EL (cell line): ENCODE results near the gene AGRN.
"Not testable (repeated sequence)": the region's sequence is repeated elsewhere in the genome, so short reads cannot be mapped to it uniquely, and the experiment has no call there.

Source experiments
- DNase-seq: peaks from one replicate; pipeline ENCODE4 v3.0.0-alpha.2; 2016

Gene AGRN

GRCh38 chr1:1001057-1001783, 18.7 kb upstream of the AGRN start:
- DNase-seq = peak; percentile 36

DNA sequence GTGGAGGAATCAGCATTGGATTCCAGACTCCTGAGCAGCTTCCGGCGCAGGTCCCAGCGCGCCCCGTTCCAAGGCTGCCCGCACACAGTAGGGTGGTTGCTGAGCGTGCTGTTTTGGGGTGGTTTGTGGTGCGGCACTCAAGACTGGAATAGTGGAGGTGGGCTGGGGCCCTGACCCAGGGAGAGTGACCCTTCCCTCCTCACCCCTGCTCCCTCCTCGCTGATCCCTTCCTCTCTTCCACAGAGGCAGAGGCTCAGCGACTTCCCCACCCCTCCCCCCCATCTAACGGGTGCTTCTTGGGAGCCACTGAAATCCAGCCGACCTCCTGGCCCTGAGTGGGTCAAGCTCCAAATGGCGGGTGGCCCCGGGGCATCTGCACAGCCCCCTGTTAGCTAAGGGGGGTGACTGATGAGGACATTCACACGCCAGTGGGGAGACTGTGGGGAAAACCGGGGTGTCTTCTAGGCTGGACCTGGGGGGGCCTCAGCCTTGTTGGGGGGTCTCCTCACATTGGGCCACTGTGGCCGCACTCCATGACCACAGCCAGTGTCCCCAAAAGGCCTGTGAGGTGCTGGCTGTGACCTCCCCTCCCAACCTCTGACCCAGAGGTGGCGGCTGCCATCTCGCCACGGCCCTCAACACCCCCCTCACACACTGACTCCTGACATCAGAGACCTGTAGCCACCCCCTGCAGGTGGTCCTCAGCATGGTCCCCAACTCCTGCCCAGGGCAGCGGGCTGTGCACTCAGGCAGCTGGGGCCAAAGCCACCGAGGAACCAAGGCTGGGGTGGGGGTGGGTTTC, 16.1 kb upstream of the AGRN start:
- no peak for DNase-seq

DNA sequence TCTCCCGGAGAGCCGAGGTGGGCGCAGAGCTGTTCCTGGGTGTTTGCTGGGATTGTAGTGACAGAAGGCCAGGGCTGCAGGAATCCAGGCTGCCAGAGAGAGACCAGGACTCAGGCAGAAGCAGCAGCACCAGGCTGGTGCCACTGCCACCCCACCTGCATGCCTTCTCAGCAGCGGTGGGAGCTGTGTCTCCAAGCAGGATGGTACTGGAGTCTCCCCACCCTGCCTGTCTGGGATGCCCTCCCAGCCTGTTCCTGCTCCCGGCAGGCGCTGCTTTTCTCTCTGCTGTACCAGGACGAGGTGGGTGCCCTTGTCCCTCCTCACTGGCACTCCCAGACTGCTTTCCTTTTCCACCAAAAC, 15.5 kb upstream of the AGRN start:
- no peak for DNase-seq

DNA sequence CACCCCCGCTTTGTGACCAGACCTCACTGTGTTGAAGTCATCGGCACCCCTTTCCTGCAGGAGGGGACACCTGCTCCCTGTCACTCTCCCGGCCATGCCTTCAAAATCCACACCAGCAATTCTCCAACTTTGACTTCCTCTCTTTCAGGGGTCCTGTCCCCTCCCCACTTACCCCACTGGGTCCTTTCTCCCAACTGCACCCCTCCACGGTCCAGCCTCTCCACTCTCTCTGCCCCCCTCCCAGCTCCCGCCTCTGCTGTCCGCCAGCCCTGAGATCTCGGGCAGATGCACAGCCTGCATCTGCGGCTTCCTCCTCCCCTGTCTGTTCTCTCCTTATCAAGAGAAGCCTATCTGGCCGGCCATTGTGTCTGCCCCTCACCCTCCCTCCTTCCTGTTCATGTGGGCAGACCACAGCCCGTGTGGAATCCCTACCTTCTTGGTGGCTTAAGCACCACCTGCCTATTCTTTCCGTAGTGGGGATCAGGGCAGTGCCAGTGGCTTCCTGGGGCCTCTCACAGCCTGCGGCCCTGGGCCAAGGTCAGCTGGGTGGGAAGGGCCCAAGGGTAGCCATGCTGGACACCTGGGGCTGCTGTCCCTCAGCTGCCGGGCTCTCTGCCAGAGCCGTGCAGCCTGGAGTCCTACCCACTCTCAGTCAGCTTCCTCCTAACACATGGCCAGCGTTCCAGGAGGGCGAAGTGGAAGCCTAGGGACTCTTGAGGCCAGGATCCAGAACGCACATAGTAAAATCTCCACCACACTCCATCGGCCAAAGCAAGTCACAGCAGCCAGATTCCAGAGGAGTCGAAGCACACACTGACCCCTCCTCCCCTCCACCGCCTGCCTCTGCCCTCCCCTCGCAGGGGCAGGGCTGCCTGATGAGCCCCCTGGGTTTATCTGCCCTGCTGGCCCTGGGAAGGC, 14.9 kb upstream of the AGRN start:
- peak; percentile 75 for DNase-seq

DNA sequence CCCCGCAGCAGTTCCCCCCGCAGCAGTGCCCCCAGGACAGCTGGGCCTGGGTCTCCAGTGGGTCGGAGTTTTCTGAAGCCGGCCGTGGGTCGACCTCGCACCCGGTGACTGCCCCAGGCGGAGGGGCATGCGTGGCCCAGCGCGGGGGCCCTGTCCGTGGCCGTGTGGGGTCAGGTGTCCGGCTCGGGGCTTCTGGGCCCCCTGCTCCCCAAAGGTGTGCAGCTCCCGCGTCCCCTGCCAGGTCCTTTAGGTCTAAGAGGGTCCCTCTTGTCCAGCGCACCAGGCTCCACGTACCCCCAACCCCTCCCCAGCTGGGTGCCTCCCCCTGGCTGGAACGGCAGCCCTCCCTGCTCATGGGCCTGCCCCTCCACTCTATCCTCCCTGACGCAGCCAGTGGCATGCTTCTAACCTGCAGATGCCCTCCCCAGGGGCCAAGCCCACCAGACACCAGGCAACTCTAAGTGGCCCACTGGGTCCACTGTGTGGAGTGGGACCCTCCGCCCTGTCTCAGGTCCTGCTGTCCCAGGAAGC, 14.1 kb upstream of the AGRN start:
- DNase-seq = no peak

GRCh38 chr1:1006305-1007159, 13.4 kb upstream of the AGRN start:
- no peak for DNase-seq

GRCh38 chr1:1010131-1010530, 9.8 kb upstream of the AGRN start:
- DNase-seq = not testable (repeated sequence)

DNA sequence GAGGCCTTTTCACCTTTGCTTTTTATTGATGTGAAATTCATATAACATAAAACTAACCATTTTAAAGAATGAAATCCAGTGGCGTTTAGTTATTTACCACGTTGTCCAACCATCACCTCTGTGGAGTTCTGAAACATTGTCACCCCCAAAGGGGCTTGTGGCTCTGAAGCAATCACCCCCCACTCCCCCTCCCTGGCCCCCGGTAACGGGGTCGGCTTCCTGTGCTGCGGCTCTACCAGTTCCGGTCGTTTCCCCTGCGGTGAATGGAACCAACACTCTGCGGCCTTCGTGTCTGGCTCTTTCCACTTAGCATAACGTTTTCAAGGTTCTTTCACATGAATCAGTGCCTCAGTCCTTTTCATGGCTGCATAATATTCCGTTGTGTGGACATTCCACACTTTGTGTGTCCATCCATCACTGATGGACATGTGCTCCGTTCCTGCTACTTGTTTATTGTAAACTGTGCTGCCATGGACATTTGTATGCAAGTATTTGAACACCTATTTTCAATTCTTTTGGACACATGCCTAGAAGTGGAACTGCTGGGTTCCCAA, 8.4 kb upstream of the AGRN start:
- DNase-seq = no peak

- not testable (repeated sequence) for DNase-seq
Observed at GRCh38 chr1:1012736-1013104, 7.2 kb upstream of the AGRN start.

DNA sequence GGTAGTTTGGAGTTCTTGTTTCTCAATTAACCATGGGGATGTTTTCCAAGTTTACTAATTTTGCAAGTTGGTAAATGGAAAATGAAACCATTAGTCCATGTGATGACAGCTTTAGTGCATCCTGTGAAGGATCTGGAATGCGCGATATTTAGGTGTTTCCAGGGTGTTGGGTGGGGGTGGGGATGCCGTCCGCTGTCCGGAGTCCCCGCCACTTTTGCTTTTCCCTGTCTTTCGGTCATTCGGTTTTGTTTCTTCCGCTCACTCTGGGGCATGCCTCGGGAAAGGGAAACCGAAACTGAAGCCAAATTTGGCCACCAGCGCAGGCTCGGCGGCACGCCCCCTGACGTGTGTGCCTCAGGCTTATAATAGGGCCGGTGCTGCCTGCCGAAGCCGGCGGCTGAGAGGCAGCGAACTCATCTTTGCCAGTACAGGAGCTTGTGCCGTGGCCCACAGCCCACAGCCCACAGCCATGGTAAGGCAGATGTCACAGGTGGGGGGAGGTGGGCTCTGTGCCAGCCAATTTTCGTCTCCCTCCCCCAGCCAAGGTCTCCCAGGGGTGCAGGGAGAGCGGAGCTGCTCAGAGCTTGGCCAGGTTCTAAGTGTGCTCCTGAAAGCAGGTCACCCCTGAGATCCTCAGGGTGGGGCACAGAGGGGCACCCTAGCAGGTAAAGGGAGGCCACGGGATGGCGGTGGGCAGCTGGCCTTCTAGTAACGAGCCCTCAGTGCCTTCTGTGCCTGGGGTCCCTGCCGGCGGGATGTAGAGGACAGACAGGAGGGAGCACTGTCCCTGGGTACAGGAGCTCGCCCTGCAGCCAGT, 6.6 kb upstream of the AGRN start, which contains the start of gene ISG15:
Gene ISG15, plus strand, starts transcription at position 393 of the 817 bp plus-strand sequence. Its CDS starts 77 bp downstream, at position 470.
- DNase-seq = peak; percentile 97

GRCh38 chr1:1013922-1014648, 5.8 kb upstream of the AGRN start:
- peak; percentile 56 for DNase-seq

DNA sequence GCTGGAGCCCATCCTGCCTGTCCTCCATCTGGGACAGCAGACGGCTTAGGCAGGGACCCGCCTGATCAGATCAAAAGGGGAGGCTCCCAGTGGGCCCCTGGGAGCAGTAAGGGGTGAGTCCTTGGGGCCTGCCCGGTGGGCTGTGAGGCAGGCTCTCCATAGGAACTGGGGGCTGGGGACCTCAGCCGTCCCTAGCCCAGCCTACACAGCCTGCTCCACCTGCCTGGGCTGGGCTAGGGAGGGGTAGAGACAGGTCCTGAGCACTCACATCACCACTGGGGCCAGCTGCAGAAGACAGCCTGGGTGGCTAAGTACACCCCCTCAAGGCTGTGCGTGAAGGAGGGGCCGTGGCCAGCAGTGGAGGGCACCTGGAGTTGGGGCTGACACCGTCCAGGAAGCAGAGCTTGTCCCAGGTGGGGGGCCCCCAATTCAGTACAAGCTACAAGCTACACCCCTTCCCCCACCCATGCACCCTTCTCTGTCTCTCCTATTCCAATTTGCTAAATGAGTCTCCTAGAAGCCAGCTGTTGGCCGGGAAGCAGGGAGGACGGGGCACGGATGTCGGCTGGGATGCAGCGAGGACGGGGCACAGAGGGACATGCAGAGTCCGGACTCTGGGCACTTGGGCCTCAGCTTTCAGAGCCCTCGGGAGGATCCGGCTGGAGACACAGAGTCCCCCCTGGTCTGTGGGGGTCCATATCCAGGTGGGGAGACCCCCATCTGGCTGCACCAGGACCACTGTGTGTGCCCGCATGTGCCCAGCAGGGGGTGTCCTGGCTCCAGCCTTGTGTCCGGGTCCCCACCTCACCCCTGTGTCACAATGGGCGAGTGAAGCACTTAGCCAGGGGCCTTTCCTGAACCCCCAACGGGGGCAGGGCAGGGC, 4.9 kb upstream of the AGRN start:
- peak; percentile 56 for DNase-seq

GRCh38 chr1:1017397-1018320, 2.3 kb upstream of the AGRN start:
- DNase-seq = peak; percentile 40

- DNase-seq = not testable (repeated sequence)
Observed at GRCh38 chr1:1018321-1018685, 1.6 kb upstream of the AGRN start.

GRCh38 chr1:1019122-1019999, 559 bp upstream of the AGRN start:
- peak; percentile 87 for DNase-seq

DNA sequence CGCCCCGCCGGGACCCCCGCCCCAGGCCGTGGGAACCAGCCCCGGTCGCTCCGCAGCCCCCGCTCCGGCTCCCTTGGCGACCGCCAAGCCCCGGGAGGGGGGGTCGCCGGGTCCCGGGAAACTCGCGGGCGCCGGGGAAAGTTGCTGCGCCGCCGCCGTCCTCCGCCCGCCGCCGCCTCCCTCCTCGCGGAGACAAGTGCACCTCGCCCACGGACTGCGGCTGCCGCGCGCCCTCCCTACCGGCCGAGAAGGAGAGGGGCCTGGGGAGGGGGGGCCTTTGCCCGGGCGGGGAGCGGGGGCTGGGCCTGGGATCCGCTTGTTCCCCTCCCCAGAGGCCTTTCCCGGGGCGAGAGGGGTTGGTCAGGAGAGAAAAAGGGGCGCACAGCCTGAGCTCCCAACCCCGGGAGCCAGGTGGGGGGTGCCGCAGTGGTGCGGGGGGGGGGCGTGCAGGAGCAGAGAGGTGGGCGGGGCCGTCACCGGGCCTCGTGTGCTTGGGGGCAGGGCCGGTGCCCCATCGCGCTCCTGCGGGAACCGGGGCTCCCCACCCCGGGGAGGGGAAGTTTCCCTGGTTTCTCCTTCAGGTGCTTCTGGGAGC, 592 bp downstream of the AGRN start:
- peak; percentile 44 for DNase-seq
